ENCODE results near the gene CYBC1. TPM values are rescaled to one million over a fixed set of nuclear protein-coding genes. Genes with fewer than 3 reads are reported as not detected.

Gene CYBC1
- polyA plus RNA-seq, 3 donors, result 160 to 225 (median 217) TPM

DNA sequence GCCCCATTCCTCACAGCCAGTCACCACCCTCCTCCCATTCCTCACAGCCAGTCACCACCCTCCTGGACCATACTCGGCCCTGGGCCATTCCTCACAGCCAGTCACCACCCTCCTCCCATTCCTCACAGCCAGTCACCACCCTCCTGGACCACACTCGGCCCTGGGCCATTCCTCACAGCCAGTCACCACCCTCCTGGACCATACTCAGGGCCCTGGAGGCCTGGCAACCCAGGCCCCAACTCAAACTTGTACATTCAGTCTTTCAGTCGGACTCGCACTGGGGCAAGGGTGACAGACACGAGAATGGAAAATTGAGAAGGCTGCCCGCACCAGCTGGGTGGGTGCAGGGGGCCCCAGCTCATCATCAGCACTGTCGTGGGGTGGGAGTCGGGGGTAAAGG, 38.6 kb upstream of the CYBC1 start:
- H3K27ac Mint-ChIP-seq, result peak overlapping the region in 3 of 7 donors; percentile 30 to 59 (median 40)
- no peak overlapping the region for H2AFZ ChIP-seq (ENCODE audit: insufficient read depth, low read depth, low read length, poor library complexity, severe bottlenecking)
- no peaks in the 10 kb centered on the region for H3K9me3 Mint-ChIP-seq
- no peak overlapping the region for H3K4me2 ChIP-seq (replicated peaks; ENCODE audit: extremely low read depth, low read length, poor library complexity, severe bottlenecking)
- DNase-seq, result no peak
- intact Hi-C loops (cut with micrococcal nuclease), result no loop called here
- no peak overlapping the region for H3K4me3 ChIP-seq (replicated peaks in 1 of 3; ENCODE audit: low read depth in 2 of 3, low read length in 3 of 3)
- peaks cover 4% of the 10 kb centered on the region for H3K4me1 Mint-ChIP-seq
- no peaks in the 10 kb centered on the region for H3K4me1 ChIP-seq (ENCODE audit: control insufficient read depth in 1 of 2, insufficient read depth in 2 of 2, low read length in 2 of 2)
- H3K36me3 ChIP-seq (replicated peaks in 1 of 2; ENCODE audit: control insufficient read depth in 1 of 2, insufficient read depth in 2 of 2, low read length in 2 of 2), result peaks cover 38 to 55% of the 10 kb centered on the region in 2 donors
- H3K4me3 Mint-ChIP-seq, result no peak overlapping the region
- no peaks in the 10 kb centered on the region for H3K79me2 ChIP-seq (ENCODE audit: insufficient read depth, low read length)
- no peaks in the 10 kb centered on the region for H3K9me3 ChIP-seq (replicated peaks in 1 of 2; ENCODE audit: control insufficient read depth in 1 of 2, insufficient read depth in 1 of 2, low read length in 2 of 2)
- WGBS (ENCODE audit: insufficient coverage), result 86% methylated on average over 7 of the region's 8 CpGs
- no peaks in the 10 kb centered on the region for H4K20me1 ChIP-seq (ENCODE audit: insufficient read depth, low read length)
- TF ChIP-seq, protein P1, sequence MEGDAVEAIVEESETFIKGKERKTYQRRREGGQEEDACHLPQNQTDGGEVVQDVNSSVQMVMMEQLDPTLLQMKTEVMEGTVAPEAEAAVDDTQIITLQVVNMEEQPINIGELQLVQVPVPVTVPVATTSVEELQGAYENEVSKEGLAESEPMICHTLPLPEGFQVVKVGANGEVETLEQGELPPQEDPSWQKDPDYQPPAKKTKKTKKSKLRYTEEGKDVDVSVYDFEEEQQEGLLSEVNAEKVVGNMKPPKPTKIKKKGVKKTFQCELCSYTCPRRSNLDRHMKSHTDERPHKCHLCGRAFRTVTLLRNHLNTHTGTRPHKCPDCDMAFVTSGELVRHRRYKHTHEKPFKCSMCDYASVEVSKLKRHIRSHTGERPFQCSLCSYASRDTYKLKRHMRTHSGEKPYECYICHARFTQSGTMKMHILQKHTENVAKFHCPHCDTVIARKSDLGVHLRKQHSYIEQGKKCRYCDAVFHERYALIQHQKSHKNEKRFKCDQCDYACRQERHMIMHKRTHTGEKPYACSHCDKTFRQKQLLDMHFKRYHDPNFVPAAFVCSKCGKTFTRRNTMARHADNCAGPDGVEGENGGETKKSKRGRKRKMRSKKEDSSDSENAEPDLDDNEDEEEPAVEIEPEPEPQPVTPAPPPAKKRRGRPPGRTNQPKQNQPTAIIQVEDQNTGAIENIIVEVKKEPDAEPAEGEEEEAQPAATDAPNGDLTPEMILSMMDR (IDR thresholded peaks at IDR 0.05), result no peak
- H3K27me3 ChIP-seq (ENCODE audit: control insufficient read depth in 2 of 2, insufficient read depth in 2 of 2, low read length in 2 of 2), result no peaks in the 10 kb centered on the region
- H3K9ac ChIP-seq (ENCODE audit: insufficient read depth, low read length, poor library complexity, severe bottlenecking), result no peak overlapping the region
- H3K27ac ChIP-seq (ENCODE audit: low read depth in 1 of 2, low read length in 2 of 2), result peak overlapping the region in 1 of 2 donors; percentile 36
- no peaks in the 10 kb centered on the region for H3K27me3 Mint-ChIP-seq (ENCODE audit: low read depth in 3 of 3)
- H3K36me3 Mint-ChIP-seq, result peaks cover 51 to 55% of the 10 kb centered on the region in 2 donors

DNA sequence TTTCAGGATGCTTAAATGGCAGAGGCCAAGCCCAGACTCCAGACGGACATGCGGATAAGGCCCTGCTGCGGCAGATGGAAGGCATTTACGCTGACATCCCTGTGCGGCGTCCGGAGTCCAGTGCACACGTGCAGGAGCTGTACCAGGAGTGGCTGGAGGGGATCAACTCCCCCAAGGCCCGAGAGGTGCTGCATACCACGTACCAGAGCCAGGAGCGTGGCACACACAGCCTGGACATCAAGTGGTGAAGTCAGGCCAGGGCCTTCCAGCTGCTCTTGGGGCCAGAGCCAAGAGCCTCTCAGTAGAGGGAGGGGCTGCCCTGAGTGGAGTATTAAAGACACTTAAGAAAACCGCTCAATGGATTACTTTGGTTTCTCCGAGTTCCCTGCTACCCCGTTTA, 37.4 kb upstream of the CYBC1 start:
- peak overlapping the region in 2 of 7 donors; percentile 68 to 76 for H3K27ac Mint-ChIP-seq

More for the DNA sequence above, 37.4 kb upstream of the CYBC1 start:
- no peak for DNase-seq
- no peak overlapping the region for H3K4me2 ChIP-seq (replicated peaks; ENCODE audit: extremely low read depth, low read length, poor library complexity, severe bottlenecking)
- H3K9me3 ChIP-seq (replicated peaks in 1 of 2; ENCODE audit: control insufficient read depth in 1 of 2, insufficient read depth in 1 of 2, low read length in 2 of 2), result no peaks in the 10 kb centered on the region
- intact Hi-C loops (cut with micrococcal nuclease), result no loop called here
- Mint-ChIP-seq H3K36me3 (peaks cover 63 to 67% of the 10 kb centered on the region in 2 donors), H3K4me3 (no peak overlapping the region), H3K9me3 (no peaks in the 10 kb centered on the region), H3K27me3 (ENCODE audit: low read depth in 3 of 3) (no peaks in the 10 kb centered on the region), H3K4me1 (peaks cover 2% of the 10 kb centered on the region)
- no peaks in the 10 kb centered on the region for H3K27me3 ChIP-seq (ENCODE audit: control insufficient read depth in 2 of 2, insufficient read depth in 2 of 2, low read length in 2 of 2)
- TF ChIP-seq, protein P1 (IDR thresholded peaks at IDR 0.05), result no peak
- WGBS (ENCODE audit: insufficient coverage), result over 99% methylated on average over 11 of the region's 14 CpGs
- peaks cover 49 to 67% of the 10 kb centered on the region in 2 donors for H3K36me3 ChIP-seq (replicated peaks in 1 of 2; ENCODE audit: control insufficient read depth in 1 of 2, insufficient read depth in 2 of 2, low read length in 2 of 2)
- H3K9ac ChIP-seq (ENCODE audit: insufficient read depth, low read length, poor library complexity, severe bottlenecking), result no peak overlapping the region
- no peaks in the 10 kb centered on the region for H4K20me1 ChIP-seq (ENCODE audit: insufficient read depth, low read length)
- no peaks in the 10 kb centered on the region for H3K79me2 ChIP-seq (ENCODE audit: insufficient read depth, low read length)
- no peaks in the 10 kb centered on the region for H3K4me1 ChIP-seq (ENCODE audit: control insufficient read depth in 1 of 2, insufficient read depth in 2 of 2, low read length in 2 of 2)
- H2AFZ ChIP-seq (ENCODE audit: insufficient read depth, low read depth, low read length, poor library complexity, severe bottlenecking), result no peak overlapping the region
- no peak overlapping the region for H3K27ac ChIP-seq (ENCODE audit: low read depth in 1 of 2, low read length in 2 of 2)
- no peak overlapping the region for H3K4me3 ChIP-seq (replicated peaks in 1 of 3; ENCODE audit: low read depth in 2 of 3, low read length in 3 of 3)
